B cell (primary cell): ENCODE measurements around the gene SULT2B1. TPM values are rescaled to one million over a fixed set of nuclear protein-coding genes. Genes with fewer than 3 reads are reported as not detected.
A peak's percentile ranks its signal among the peaks of the same experiment; 100 is the strongest.

Source experiments
- ATAC-seq: fragments of 200-7000 bp; cut with Tn5 transposase; one replicate; pipeline ENCODE4 v1.10.0; 2021; ENCODE audit warnings: low read depth, mild to moderate bottlenecking, moderate number of reproducible peaks, moderate library complexity
- CTCF ChIA-PET: fragments of 350-600 bp; sonication (Branson Sonifier 250); formaldehyde crosslinking; loops from one replicate; lab custom pipeline; 2021; ENCODE audit warnings: antibody characterized with exemption, inconsistent platforms; lab: Charles Lee
- POLR2A ChIA-PET: fragments of 350-600 bp; sonication (Branson Sonifier 250); formaldehyde crosslinking; loops from one replicate; lab custom pipeline; 2021; ENCODE audit warnings: antibody characterized with exemption; lab: Charles Lee
- DNase-seq: peaks from one replicate; pipeline ENCODE4 v3.0.0; 2013
- H2AFZ ChIP-seq: 2 replicates; pipeline ENCODE4 v1.6.1; 2012; ENCODE audit warnings: mild to moderate bottlenecking, low read depth, low read length; ENCODE audit not compliant: insufficient read depth, poor library complexity, severe bottlenecking
- H3K27ac ChIP-seq, 2 donors: 1 replicate in 1 of 2; 2 replicates in 1 of 2; pipeline ENCODE4 v1.5.1; 2012 to 2013; ENCODE audit warnings: low read length in 2 of 2, mild to moderate bottlenecking in 2 of 2, moderate library complexity in 1 of 2
- H3K27me3 ChIP-seq, 4 experiments: fragments of 200-600 bp in 1 of 4; sonication (generic) in 1 of 4; replicated peaks in 1 of 4; 1 replicate in 2 of 4; 2 replicates in 2 of 4; pipeline versions ENCODE4 v1.6.1 to v1.7.0; 2013 to 2016; ENCODE audit warnings: low read length in 3 of 4, mild to moderate bottlenecking in 2 of 4, mixed read lengths in 1 of 4, moderate library complexity in 1 of 4; ENCODE audit not compliant: insufficient read depth in 4 of 4, control insufficient read depth in 3 of 4; ENCODE audit errors: control extremely low read depth in 1 of 4
- H3K36me3 ChIP-seq, 2 experiments: replicated peaks in 1 of 2; 1 replicate in 1 of 2; 2 replicates in 1 of 2; pipeline versions ENCODE4 v1.6.1 to v1.7.1; 2013; ENCODE audit warnings: low read length in 1 of 2; ENCODE audit not compliant: insufficient read depth in 2 of 2, control insufficient read depth in 1 of 2; ENCODE audit errors: control extremely low read depth in 1 of 2, extremely low read depth in 1 of 2
- H3K4me1 ChIP-seq, 2 donors: fragments of 200-600 bp in 1 of 2; sonication (generic) in 1 of 2; 1 replicate in 1 of 2; 2 replicates in 1 of 2; pipeline versions ENCODE4 v1.5.1 to v1.6.1; 2013 to 2017; ENCODE audit warnings: low read length in 2 of 2; ENCODE audit not compliant: control insufficient read depth in 2 of 2, insufficient read depth in 2 of 2
- H3K4me2 ChIP-seq: replicated peaks from 2 replicates; pipeline ENCODE3; 2012; ENCODE audit warnings: mild to moderate bottlenecking, low read depth, low read length; ENCODE audit not compliant: poor library complexity, severe bottlenecking
- H3K4me3 ChIP-seq, 5 experiments: fragments of 200-600 bp in 1 of 5; sonication (generic) in 1 of 5; 1 replicate in 3 of 5; 2 replicates in 2 of 5; pipeline versions ENCODE4 v1.5.1 to v1.7.0; 2011 to 2016; ENCODE audit warnings: low read length in 4 of 5, mild to moderate bottlenecking in 4 of 5, low read depth in 2 of 5, control low read depth in 1 of 5, moderate library complexity in 1 of 5; ENCODE audit not compliant: insufficient read depth in 1 of 5; ENCODE audit errors: control extremely low read depth in 1 of 5, extremely low read depth in 1 of 5
- H3K79me2 ChIP-seq: fragments of 200-600 bp; sonication (generic); one replicate; pipeline ENCODE4 v1.6.0; 2016; ENCODE audit warnings: low read length; ENCODE audit not compliant: control insufficient read depth, insufficient read depth
- H3K9ac ChIP-seq: fragments of 200-600 bp; sonication (generic); 2 replicates; pipeline ENCODE4 v1.6.1; 2017; ENCODE audit warnings: mild to moderate bottlenecking, low read length, moderate library complexity
- H3K9me3 ChIP-seq, 3 donors: one replicate each; pipeline versions ENCODE4 v1.6.1 to v1.7.1; 2013; ENCODE audit warnings: low read length in 2 of 3; ENCODE audit not compliant: control insufficient read depth in 2 of 3, insufficient read depth in 1 of 3; ENCODE audit errors: control extremely low read depth in 1 of 3
- H4K20me1 ChIP-seq: 2 replicates; pipeline ENCODE4 v1.6.0; 2012; ENCODE audit warnings: mild to moderate bottlenecking, low read length; ENCODE audit not compliant: insufficient read depth, control insufficient read depth, poor library complexity, severe bottlenecking
- H3K27ac Mint-ChIP-seq: one replicate; pipeline ENCODE4 v1.8.0; 2021; ENCODE audit warnings: mixed read lengths
- H3K27me3 Mint-ChIP-seq: one replicate; pipeline ENCODE4 v1.8.0; 2021; ENCODE audit warnings: mixed read lengths
- H3K4me1 Mint-ChIP-seq: one replicate; pipeline ENCODE4 v1.8.0; 2021; ENCODE audit warnings: mixed read lengths
- H3K4me3 Mint-ChIP-seq: one replicate; pipeline ENCODE4 v1.8.0; 2021; ENCODE audit warnings: mixed read lengths
- H3K9me3 Mint-ChIP-seq: one replicate; pipeline ENCODE4 v1.8.0; 2022; ENCODE audit warnings: mixed read lengths; ENCODE audit not compliant: insufficient read depth
- CTCF ChIP-seq: fragments of 200-600 bp; IDR thresholded peaks from one replicate; pipeline ENCODE4 v1.8.0; 2022; ENCODE audit warnings: antibody characterized with exemption, mild to moderate bottlenecking
- EZH2 ChIP-seq: IDR thresholded peaks from 2 replicates; pipeline ENCODE4 v1.6.1; 2012; ENCODE audit warnings: borderline replicate concordance, low read depth, mild to moderate bottlenecking, moderate library complexity, low read length; ENCODE audit not compliant: insufficient read depth, poor library complexity, severe bottlenecking
- WGBS: methylation state at CpG from one replicate; pipeline ENCODE4 v1.1.5; 2013; ENCODE audit warnings: missing lambda C conversion rate; ENCODE audit not compliant: insufficient coverage; 5-methylcytosine and 5-hydroxymethylcytosine counted together
- intact Hi-C: fragments of 100-400 bp; cut with micrococcal nuclease; formaldehyde crosslinking; loops from one replicate; pipeline ENCODE4 v1.10.0; 2022
- polyA plus RNA-seq: library from polyadenylated mRNA; depleted of rRNA; stranded (reverse); fragments of >200 nt; gene quantifications from 2 replicates; pipeline ENCODE4 v1.2.3, GENCODE V29; 2012
- total RNA-seq, 2 donors: library from RNA; stranded (reverse); fragments of 120-200 nt in 1 of 2; gene quantifications; 1 replicate in 1 of 2; 2 replicates in 1 of 2; pipeline versions ENCODE4 v1.2.3 to v1.2.4, GENCODE V29; 2013 to 2022

The SULT2B1 gene
- total and polyA plus RNA-seq, 2 donors (not counting 1 experiment from before 2014, with no cell fraction given), result not detected

- no peak for TF ChIP-seq CTCF
- no peak for TF ChIP-seq EZH2
- Histone ChIP-seq H3K4me1 (peaks cover 31 to 32% of the 10 kb centered on the region in 2 donors), H3K27ac (peak overlapping the region; percentile 89 to 94), H3K9ac (peak overlapping the region; percentile 71), H2AFZ (peak overlapping the region; percentile 76), H3K9me3 (peaks cover 0 to 5% (median 0%) of the 10 kb centered on the region in 3 donors), H3K27me3 (no peaks in the 10 kb centered on the region), H3K79me2 (peaks cover 54% of the 10 kb centered on the region), H3K4me3 (peak overlapping the region; percentile 54 to 79 (median 71)), H3K4me2 (peak overlapping the region; percentile 80), H3K36me3 (no peaks in the 10 kb centered on the region), H4K20me1 (peaks cover 27% of the 10 kb centered on the region)
- intact Hi-C loops, result loop anchor here (1.0 to 10.0 kb wide), 8 partner anchors 7 to 1367 kb away; partner anchors contain the start of genes C19orf73, CA11, CYTH2 and EMP3
- ATAC-seq, result no peak
- Mint-ChIP-seq H3K4me3 (peak overlapping the region; percentile 96), H3K27me3 (no peaks in the 10 kb centered on the region), H3K9me3 (peaks cover 4% of the 10 kb centered on the region), H3K4me1 (peaks cover 47% of the 10 kb centered on the region), H3K27ac (peak overlapping the region; percentile 100)
- WGBS, result 97% methylated on average over 12 of the region's 16 CpGs
- peak; percentile 64 for DNase-seq
- ChIA-PET CTCF (interaction anchor here (0.6 kb wide), 1 partner anchor 288 kb away, joined by 3 read pairs; no protein-coding TSS in a partner anchor), POLR2A (interaction anchor here (1.3 to 3.1 kb wide), 2 partner anchors 10 to 20 kb away, joined by 12 to 23 read pairs; partner anchors contain the start of genes RPL18 and SPHK2)
These were observed 86.9 kb downstream of the SULT2B1 start for GRCh38 chr19:48638831-48639381.
